Heart left ventricle (tissue), 16 donors: ENCODE results near the gene CYTH4. TPM values are rescaled to one million over a fixed set of nuclear protein-coding genes. Genes with fewer than 3 reads are reported as not detected.

Experiments used
- ATAC-seq, 4 donors: fragments of 200-7000 bp; cut with Tn5 transposase; one replicate each; pipeline ENCODE4 v1.9.1; 2020 to 2022; ENCODE audit warnings: moderate library complexity in 4 of 4, mild to moderate bottlenecking in 3 of 4, moderate number of reproducible peaks in 1 of 4
- DNase-seq, 5 donors: peaks; one replicate each; pipeline ENCODE4 v3.0.0-alpha.2; 2020
- H3K27ac ChIP-seq, 12 donors: fragments of 200-600 bp; sonication (generic) in 4 of 12; one replicate each; pipeline versions ENCODE4 v1.5.0 to v1.8.0; 2016 to 2022; ENCODE audit warnings: mild to moderate bottlenecking in 2 of 12
- H3K27me3 ChIP-seq, 9 donors: fragments of 200-600 bp; sonication (generic) in 2 of 9; one replicate each; pipeline versions ENCODE4 v1.5.1 to v1.8.0; 2016 to 2022; ENCODE audit warnings: mild to moderate bottlenecking in 3 of 9
- H3K36me3 ChIP-seq, 9 donors: fragments of 200-600 bp; sonication (generic) in 2 of 9; one replicate each; pipeline versions ENCODE4 v1.5.0 to v1.8.0; 2018 to 2022; ENCODE audit warnings: mild to moderate bottlenecking in 2 of 9
- H3K4me1 ChIP-seq, 12 donors: fragments of 200-600 bp; sonication (generic) in 4 of 12; one replicate each; pipeline versions ENCODE4 v1.5.0 to v1.8.0; 2016 to 2022; ENCODE audit warnings: mild to moderate bottlenecking in 3 of 12
- H3K4me3 ChIP-seq, 12 donors: fragments of 200-600 bp; sonication (generic) in 4 of 12; one replicate each; pipeline versions ENCODE4 v1.5.0 to v1.8.0; 2017 to 2022; ENCODE audit warnings: mild to moderate bottlenecking in 9 of 12, moderate library complexity in 4 of 12
- H3K9me3 ChIP-seq, 12 donors: fragments of 200-600 bp; sonication (generic) in 4 of 12; one replicate each; pipeline versions ENCODE4 v1.5.0 to v1.8.0; 2016 to 2022; ENCODE audit warnings: mild to moderate bottlenecking in 1 of 12
- CTCF ChIP-seq, 12 donors: fragments of 200-600 bp; sonication (generic) in 4 of 12; IDR thresholded peaks; one replicate each; pipeline versions ENCODE4 v1.5.0 to v1.8.0; 2018 to 2022; ENCODE audit warnings: antibody characterized with exemption in 12 of 12, mild to moderate bottlenecking in 5 of 12
- POLR2A ChIP-seq, 2 donors: fragments of 450-650 bp; IDR thresholded peaks; one replicate each; pipeline ENCODE4 v1.6.1; 2017; ENCODE audit warnings: antibody characterized with exemption in 2 of 2, mild to moderate bottlenecking in 2 of 2, moderate library complexity in 2 of 2
- WGBS, 4 donors: extraction: QIAGEN DNeasy Blood & Tissue Kit in 2 of 4; methylation state at CpG; one replicate each; pipeline versions ENCODE4 v1.1.5 to v1.1.7; 2013 to 2018; 5-methylcytosine and 5-hydroxymethylcytosine counted together
- intact Hi-C, 10 donors: fragments of 100-400 bp; cut with DNase I; formaldehyde crosslinking; loops; one replicate each; pipeline versions ENCODE4 v1.11.1 to v1.14.2; 2022
- polyA plus RNA-seq, 2 donors: library from polyadenylated mRNA; stranded (reverse); fragments of 200-250 nt; gene quantifications; one replicate each; pipeline ENCODE4 v1.2.3, GENCODE V29; 2013
- total RNA-seq, 9 donors: library from RNA; depleted of rRNA in 2 of 9; stranded (reverse); fragments of >200 nt in 2 of 9; fragmentation: NEBNext Ultra II Directional in 3 of 9; extraction: Animal tissue kit (Norgen Biotek cat#: 25700) in 3 of 9; gene quantifications; one replicate each; pipeline versions ENCODE4 v1.1.0 to v1.2.4, GENCODE V29; 2016 to 2023
- donor health status: ischemic (EF 13 %, LVEDD 7.1; RV severe dilation, severe dysfunction).
- donor health status: healthy with polysubstance abuse.
- donor health status: DM: no; HTN: yes; CAD: no.
- donor health status: DM: no; HTN: no; CAD: no.
- donor health status: ischemic (EF 25% LVEDD 6.9; RV normal size, moderate dysfunction).
- donor health status: ischemic (EF 25% LVEDD 5.7; RV mildly dilated, moderate dysfunction).
- donor health status: healthy.
- donor health status: DM: yes; HTN: yes; CAD: no.
- donor health status: ischemic (EF 35%, LVEDD 5.7; RV mildly dilated, moderate dysfunction).
- donor health status: nonischemic (EF 11% LVEDD 7.7; RV severe dilation, severe dysfunction).
- donor health status: DM: yes; HTN: yes; CAD: no.
- donor health status: PGD.
- donor health status: ischemic (EF 29% LVEDD 5.4; RV normal size, mild dysfunction).
- donor health status: nonischemic (EF 23%, LVEDD 6.1; RV moderate dilation, normal function).

The CYTH4 gene
- total and polyA plus RNA-seq, 11 donors = 2.4 to 57.8 (median 4.3) TPM

GRCh38 chr22:37303821-37304274 is 21.5 kb downstream of the CYTH4 start:
- 84 to 92% (median 91%) methylated on average over 7 to 9 of the region's 9 CpGs for WGBS, 4 donors
- H3K4me1 ChIP-seq = peaks cover 0 to 99% (median 21%) of the 10 kb centered on the region in 12 donors
- intact Hi-C loops = no loop called here
- H3K9me3 ChIP-seq = no peaks in the 10 kb centered on the region
- peaks cover 0 to 48% (median 0%) of the 10 kb centered on the region in 9 donors for H3K36me3 ChIP-seq
- H3K27me3 ChIP-seq = peaks cover 0 to 16% (median 0%) of the 10 kb centered on the region in 9 donors
- ATAC-seq = peak in 2 of 4 donors; percentile 16 to 39
- TF ChIP-seq POLR2A (IDR thresholded peaks at IDR 0.05) = no peak
- DNase-seq = peak in 2 of 5 donors; percentile 54 to 60
- H3K27ac ChIP-seq = peak overlapping the region in 1 of 12 donors; percentile 93
- H3K4me3 ChIP-seq = no peak overlapping the region

GRCh38 chr22:37304595-37305343 is 22.5 kb downstream of the CYTH4 start:
- intact Hi-C loops = no loop called here
- Histone ChIP-seq H3K36me3 (peaks cover 0 to 42% (median 0%) of the 10 kb centered on the region in 9 donors), H3K9me3 (no peaks in the 10 kb centered on the region), H3K4me3 (no peak overlapping the region), H3K27me3 (peaks cover 0 to 16% (median 0%) of the 10 kb centered on the region in 9 donors), H3K27ac (peak overlapping the region in 1 of 12 donors; percentile 93), H3K4me1 (peaks cover 0 to 99% (median 22%) of the 10 kb centered on the region in 12 donors)
- ATAC-seq (no peak), DNase-seq (no peak)
- WGBS, 4 donors = 69 to 77% (median 76%) methylated on average over 10 of the region's 10 CpGs
- TF ChIP-seq CTCF (IDR thresholded peaks at IDR 0.05) (no peak), POLR2A (IDR thresholded peaks at IDR 0.05) (no peak)

GRCh38 chr22:37305887-37306286 is 23.6 kb downstream of the CYTH4 start:
- peaks cover 0 to 99% (median 22%) of the 10 kb centered on the region in 12 donors for H3K4me1 ChIP-seq
- WGBS, 4 donors = 80 to 88% (median 83%) methylated on average over 2 of the region's 2 CpGs
- H3K4me3 ChIP-seq = no peak overlapping the region
- H3K36me3 ChIP-seq = peaks cover 0 to 40% (median 0%) of the 10 kb centered on the region in 9 donors
- no peaks in the 10 kb centered on the region for H3K9me3 ChIP-seq
- peaks cover 0 to 12% (median 0%) of the 10 kb centered on the region in 9 donors for H3K27me3 ChIP-seq
- H3K27ac ChIP-seq = peak overlapping the region in 3 of 12 donors; percentile 73 to 93 (median 79)
- intact Hi-C loops = no loop called here
- peak in 1 of 5 donors; percentile 26 for DNase-seq
- no peak for ATAC-seq
- no peak for TF ChIP-seq POLR2A (IDR thresholded peaks at IDR 0.05)
- TF ChIP-seq CTCF (IDR thresholded peaks at IDR 0.05) = no peak

- peak overlapping the region; percentile 38 to 93 (median 76) for H3K27ac ChIP-seq
- intact Hi-C loops = no loop called here
- ATAC-seq (no peak), DNase-seq (no peak)
- H3K9me3 ChIP-seq = no peaks in the 10 kb centered on the region
- peaks cover 0 to 6% (median 0%) of the 10 kb centered on the region in 9 donors for H3K27me3 ChIP-seq
- H3K36me3 ChIP-seq = peaks cover 0 to 45% (median 0%) of the 10 kb centered on the region in 9 donors
- no peak for TF ChIP-seq POLR2A (IDR thresholded peaks at IDR 0.05)
- TF ChIP-seq CTCF (IDR thresholded peaks at IDR 0.05) = no peak
- WGBS, 4 donors = 71 to 85% (median 78%) methylated on average over 6 of the region's 6 CpGs
- peaks cover 0 to 99% (median 22%) of the 10 kb centered on the region in 12 donors for H3K4me1 ChIP-seq
- H3K4me3 ChIP-seq = no peak overlapping the region
Observed at GRCh38 chr22:37306494-37306829, 24.2 kb downstream of the CYTH4 start.
